Activated B cell treated with CpG ODN at 0.5 μM for 24 hours (primary cell): ENCODE data around the gene CLTC. TPM values are rescaled to one million over a fixed set of nuclear protein-coding genes. Genes with fewer than 3 reads are reported as not detected.

Source experiments
- ATAC-seq: fragments of 200-7000 bp; cut with Tn5 transposase; one replicate; pipeline ENCODE4 v1.10.0; 2021; ENCODE audit warnings: low read depth, mild to moderate bottlenecking, moderate library complexity
- CTCF ChIA-PET: fragments of 350-600 bp; sonication (Branson Sonifier 250); formaldehyde crosslinking; loops from one replicate; lab custom pipeline; 2021; ENCODE audit warnings: antibody characterized with exemption; lab: Charles Lee
- POLR2A ChIA-PET: fragments of 350-600 bp; sonication (Branson Sonifier 250); formaldehyde crosslinking; loops from one replicate; lab custom pipeline; 2021; ENCODE audit warnings: antibody characterized with exemption; lab: Charles Lee
- DNase-seq: peaks from one replicate; pipeline ENCODE4 v3.0.0; 2022
- H3K27ac Mint-ChIP-seq: one replicate; pipeline ENCODE4 v1.8.0; 2020; ENCODE audit warnings: mixed read lengths
- H3K27me3 Mint-ChIP-seq: one replicate; pipeline ENCODE4 v1.8.0; 2021; ENCODE audit warnings: mixed read lengths
- H3K36me3 Mint-ChIP-seq: one replicate; pipeline ENCODE4 v1.8.0; 2021; ENCODE audit warnings: low read depth, mixed read lengths
- H3K4me1 Mint-ChIP-seq: one replicate; pipeline ENCODE4 v1.8.0; 2021; ENCODE audit warnings: mixed read lengths
- H3K4me3 Mint-ChIP-seq: one replicate; pipeline ENCODE4 v1.8.0; 2020; ENCODE audit warnings: mild to moderate bottlenecking, mixed read lengths
- H3K9me3 Mint-ChIP-seq: one replicate; pipeline ENCODE4 v1.8.0; 2020; ENCODE audit warnings: mixed read lengths
- intact Hi-C: fragments of 100-400 bp; cut with micrococcal nuclease; formaldehyde crosslinking; loops from one replicate; pipeline ENCODE4 v1.15.1; 2024
- total RNA-seq: library from RNA; stranded (reverse); gene quantifications from 2 replicates; pipeline ENCODE4 v1.2.3, GENCODE V29; 2022
- TF ChIP-seq, protein P1 (sequence below): fragments of 200-600 bp; IDR thresholded peaks from one replicate; pipeline ENCODE4 v1.8.0; 2022; ENCODE audit warnings: antibody characterized with exemption, mild to moderate bottlenecking

Gene CLTC
- total RNA-seq, 1 donor from 2014 or later: 189 TPM

DNA sequence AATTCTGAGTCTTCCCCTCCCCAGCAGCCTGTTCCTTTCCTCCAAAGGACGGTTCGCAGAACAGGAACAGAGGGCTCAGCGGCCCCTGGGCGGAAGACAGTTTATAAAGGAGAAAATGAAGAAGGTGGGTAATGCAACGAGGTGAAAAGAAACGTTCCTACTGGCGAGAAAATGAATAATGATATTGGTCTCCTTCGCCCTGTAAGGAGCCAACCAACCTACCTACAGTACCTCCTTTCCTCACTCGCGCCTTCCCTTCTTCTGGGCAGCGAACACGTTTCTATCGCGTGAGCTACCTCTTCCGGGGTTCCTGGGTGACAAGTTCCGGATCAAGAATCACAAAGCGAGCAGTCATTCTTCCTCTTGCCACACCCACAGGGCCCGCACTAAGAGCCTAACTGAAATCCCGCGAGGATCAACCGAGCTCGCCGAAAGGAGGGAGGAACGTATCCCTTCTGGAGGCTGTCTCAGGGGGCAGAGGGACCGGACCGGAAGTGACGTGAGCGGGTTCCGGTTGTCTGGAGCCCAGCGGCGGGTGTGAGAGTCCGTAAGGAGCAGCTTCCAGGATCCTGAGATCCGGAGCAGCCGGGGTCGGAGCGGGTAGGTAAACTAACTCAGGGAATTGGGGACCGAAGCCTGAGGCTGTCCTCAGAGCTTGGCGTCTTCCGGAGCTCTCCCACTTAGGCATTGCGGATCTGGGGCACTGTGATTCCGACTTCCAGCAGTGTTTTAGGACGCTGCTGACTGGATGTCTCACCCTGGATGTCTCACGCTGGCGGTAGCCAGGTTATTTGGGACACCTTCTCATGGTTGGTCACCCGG lies 87.7 kb downstream of the CLTC start, which contains the start of the genes PTRH2 and VMP1:
PTRH2 (minus strand) TSS at position 282 of the 822 bp plus-strand sequence. CDS start 9,452 bp downstream, outside the sequence.
VMP1 (plus strand) TSS at position 506 of the 822 bp plus-strand sequence. CDS start 23,793 bp downstream, outside the sequence.
- Mint-ChIP-seq H3K4me3 (peak within 1 kb of the TSS; percentile 99), H3K36me3 (peaks cover 32% of the 10 kb centered on the region), H3K9me3 (no peaks in the 10 kb centered on the region), H3K4me1 (peaks cover 72% of the 10 kb centered on the region), H3K27me3 (no peaks in the 10 kb centered on the region), H3K27ac (peak within 1 kb of the TSS; percentile 97)
- intact Hi-C loops: loop anchor here (1.0 to 5.0 kb wide), 6 partner anchors 11 to 186 kb away; partner anchors contain the start of genes CLTC, DHX40 and RPS6KB1
- peak; percentile 79 for DNase-seq
- TF ChIP-seq, protein P1, sequence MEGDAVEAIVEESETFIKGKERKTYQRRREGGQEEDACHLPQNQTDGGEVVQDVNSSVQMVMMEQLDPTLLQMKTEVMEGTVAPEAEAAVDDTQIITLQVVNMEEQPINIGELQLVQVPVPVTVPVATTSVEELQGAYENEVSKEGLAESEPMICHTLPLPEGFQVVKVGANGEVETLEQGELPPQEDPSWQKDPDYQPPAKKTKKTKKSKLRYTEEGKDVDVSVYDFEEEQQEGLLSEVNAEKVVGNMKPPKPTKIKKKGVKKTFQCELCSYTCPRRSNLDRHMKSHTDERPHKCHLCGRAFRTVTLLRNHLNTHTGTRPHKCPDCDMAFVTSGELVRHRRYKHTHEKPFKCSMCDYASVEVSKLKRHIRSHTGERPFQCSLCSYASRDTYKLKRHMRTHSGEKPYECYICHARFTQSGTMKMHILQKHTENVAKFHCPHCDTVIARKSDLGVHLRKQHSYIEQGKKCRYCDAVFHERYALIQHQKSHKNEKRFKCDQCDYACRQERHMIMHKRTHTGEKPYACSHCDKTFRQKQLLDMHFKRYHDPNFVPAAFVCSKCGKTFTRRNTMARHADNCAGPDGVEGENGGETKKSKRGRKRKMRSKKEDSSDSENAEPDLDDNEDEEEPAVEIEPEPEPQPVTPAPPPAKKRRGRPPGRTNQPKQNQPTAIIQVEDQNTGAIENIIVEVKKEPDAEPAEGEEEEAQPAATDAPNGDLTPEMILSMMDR: no peak
- ChIA-PET CTCF (interaction anchor here (0.7 to 1.3 kb wide), 5 partner anchors 40 to 370 kb away, joined by 3 to 4 read pairs (median 3); partner anchors contain the start of gene TUBD1), POLR2A (interaction anchor here (0.5 to 2.4 kb wide), 18 partner anchors 9 to 1072 kb away, joined by 3 to 45 read pairs (median 3); partner anchors contain the start of genes CLTC, DHX40, RNFT1 and RPS6KB1)
- peak; percentile 95 for ATAC-seq

- Mint-ChIP-seq H3K27me3 (no peaks in the 10 kb centered on the region), H3K4me3 (peak overlapping the region; percentile 99), H3K9me3 (no peaks in the 10 kb centered on the region), H3K4me1 (peaks cover 74% of the 10 kb centered on the region), H3K36me3 (peaks cover 26% of the 10 kb centered on the region), H3K27ac (peak overlapping the region; percentile 97)
- CTCF ChIA-PET: interaction anchor here (1.2 to 1.3 kb wide), 2 partner anchors 39 to 44 kb away, joined by 3 read pairs; no protein-coding TSS in a partner anchor
- DNase-seq: no peak
- TF ChIP-seq, protein P1: no peak
- POLR2A ChIA-PET: interaction anchor here (0.6 to 2.4 kb wide), 8 partner anchors 9 to 478 kb away, joined by 3 to 45 read pairs (median 8); partner anchors contain the start of genes CLTC, DHX40, RNFT1 and RPS6KB1
- ATAC-seq: no peak
- intact Hi-C loops: loop anchor here (1.0 to 5.0 kb wide), 6 partner anchors 12 to 185 kb away; partner anchors contain the start of genes CLTC, DHX40 and RPS6KB1
These were observed 88.3 kb downstream of the CLTC start for GRCh38 chr17:59707971-59708430.

- Mint-ChIP-seq H3K4me1 (peaks cover 47% of the 10 kb centered on the region), H3K9me3 (no peaks in the 10 kb centered on the region), H3K27ac (no peak overlapping the region), H3K4me3 (no peak overlapping the region), H3K27me3 (no peaks in the 10 kb centered on the region), H3K36me3 (peaks cover 17% of the 10 kb centered on the region)
- TF ChIP-seq, protein P1: no peak
- DNase-seq: no peak
- POLR2A ChIA-PET: no interaction called here
- CTCF ChIA-PET: no interaction called here
- ATAC-seq: no peak
- intact Hi-C loops: no loop called here
These were observed 92.2 kb downstream of the CLTC start for GRCh38 chr17:59711936-59712335.

DNA sequence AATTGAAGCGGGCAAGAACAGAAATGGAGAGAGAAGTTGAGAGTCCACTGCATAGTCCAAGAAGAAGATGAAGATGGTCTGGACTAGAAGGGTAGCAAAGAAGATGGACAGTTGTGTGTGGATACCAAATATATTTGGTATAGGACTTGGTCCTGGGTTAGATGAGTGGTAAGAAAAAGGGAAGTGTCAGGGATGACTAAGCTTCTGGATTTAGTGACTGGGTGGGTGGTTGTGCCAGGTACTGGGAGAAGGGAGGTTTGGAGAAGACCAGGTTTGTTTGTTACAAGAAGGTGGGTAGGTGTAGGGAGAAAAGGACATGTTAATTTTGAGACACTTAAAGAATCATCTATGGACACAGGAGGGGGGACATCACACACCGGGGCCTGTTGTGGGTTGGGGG lies 93.2 kb downstream of the CLTC start:
- POLR2A ChIA-PET: no interaction called here
- Mint-ChIP-seq H3K9me3 (no peaks in the 10 kb centered on the region), H3K4me3 (no peak overlapping the region), H3K27ac (no peak overlapping the region), H3K27me3 (no peaks in the 10 kb centered on the region), H3K4me1 (peaks cover 39% of the 10 kb centered on the region), H3K36me3 (peaks cover 9% of the 10 kb centered on the region)
- intact Hi-C loops: no loop called here
- CTCF ChIA-PET: no interaction called here
- DNase-seq: no peak
- TF ChIP-seq, protein P1: no peak
- no peak for ATAC-seq

DNA sequence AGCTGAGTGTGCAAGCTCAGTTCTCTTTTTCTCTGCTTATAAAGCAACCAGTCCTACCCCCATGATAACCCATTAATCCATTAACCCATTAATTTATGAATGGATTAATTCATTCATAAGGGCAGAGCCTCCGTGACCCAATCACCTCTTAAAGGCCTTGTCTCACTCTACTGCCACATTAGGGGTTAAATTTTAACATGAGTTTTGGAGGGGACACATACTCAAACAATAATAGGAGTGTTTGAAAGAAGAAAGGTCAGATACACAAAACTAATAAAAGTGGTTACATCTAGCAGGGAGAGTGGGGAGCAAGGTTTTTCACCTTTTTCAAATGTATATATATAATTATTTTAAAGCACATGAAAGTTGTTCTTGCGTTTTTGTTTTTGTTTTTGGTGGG lies 94.6 kb downstream of the CLTC start:
- Mint-ChIP-seq H3K36me3 (peaks cover 9% of the 10 kb centered on the region), H3K4me1 (peaks cover 25% of the 10 kb centered on the region), H3K4me3 (no peak overlapping the region), H3K9me3 (no peaks in the 10 kb centered on the region), H3K27me3 (no peaks in the 10 kb centered on the region), H3K27ac (no peak overlapping the region)
- DNase-seq: no peak
- TF ChIP-seq, protein P1: no peak
- ChIA-PET CTCF (no interaction called here), POLR2A (no interaction called here)
- intact Hi-C loops: no loop called here
- no peak for ATAC-seq
